Caco-2 (cell line): ENCODE measurements around the gene RPL18A. TPM values are rescaled to one million over a fixed set of nuclear protein-coding genes. Genes with fewer than 3 reads are reported as not detected.

Experiments used
- BruUV-seq: library from RNA; stranded (reverse); fragments of 400-500 nt; replicated peaks from 2 replicates; lab custom pipeline; 2021; lab: Mats Ljungman, UMichigan
- CTCF ChIA-PET: fragments of 300-600 bp; sonication (Branson Sonifier 250); formaldehyde crosslinking; loops from one replicate; lab custom pipeline; 2022; ENCODE audit warnings: antibody characterized with exemption; lab: Charles Lee
- POLR2A ChIA-PET: fragments of 300-600 bp; sonication (Branson Sonifier 250); formaldehyde crosslinking; loops from one replicate; lab custom pipeline; 2022; ENCODE audit warnings: antibody characterized with exemption; lab: Charles Lee
- DNase-seq, 2 experiments: peaks; one replicate each; pipeline versions ENCODE4 v3.0.0 to v3.0.0-alpha.2; 2020 to 2022
- H3K27me3 ChIP-seq: replicated peaks from 2 replicates; pipeline ENCODE4 v1.6.0; 2011; ENCODE audit warnings: low read length; ENCODE audit not compliant: control insufficient read depth, insufficient read depth
- H3K36me3 ChIP-seq: 2 replicates; pipeline ENCODE4 v1.5.1; 2011; ENCODE audit warnings: low read length; ENCODE audit not compliant: control insufficient read depth, insufficient read depth
- H3K4me1 ChIP-seq: fragments of 250-450 bp; sonication (Bioruptor Pico); 2 replicates; pipeline ENCODE4 v1.5.1; 2020; ENCODE audit warnings: mild to moderate bottlenecking
- H3K4me3 ChIP-seq: 2 replicates; pipeline ENCODE4 v1.5.1; 2011; ENCODE audit warnings: low read depth, mild to moderate bottlenecking, control low read depth, low read length
- H3K9me3 ChIP-seq: fragments of 250-450 bp; sonication (Bioruptor Pico); 2 replicates; pipeline ENCODE4 v1.5.1; 2020; ENCODE audit warnings: mild to moderate bottlenecking, moderate library complexity
- H3K27ac Mint-ChIP-seq: one replicate; pipeline ENCODE4 v1.8.0; 2022; ENCODE audit warnings: mixed read lengths; ENCODE audit not compliant: unreplicated experiment
- H3K27me3 Mint-ChIP-seq: one replicate; pipeline ENCODE4 v1.8.0; 2022; ENCODE audit warnings: mixed read lengths; ENCODE audit not compliant: insufficient read depth, unreplicated experiment
- H3K36me3 Mint-ChIP-seq: one replicate; pipeline ENCODE4 v1.8.0; 2022; ENCODE audit warnings: mild to moderate bottlenecking, mixed read lengths; ENCODE audit not compliant: insufficient read depth, unreplicated experiment
- H3K4me1 Mint-ChIP-seq: one replicate; pipeline ENCODE4 v1.8.0; 2022; ENCODE audit warnings: low read depth, mixed read lengths; ENCODE audit not compliant: unreplicated experiment
- H3K4me3 Mint-ChIP-seq: one replicate; pipeline ENCODE4 v1.8.0; 2022; ENCODE audit warnings: mild to moderate bottlenecking, moderate library complexity, mixed read lengths; ENCODE audit not compliant: unreplicated experiment
- H3K9me3 Mint-ChIP-seq: one replicate; pipeline ENCODE4 v1.8.0; 2022; ENCODE audit warnings: mixed read lengths; ENCODE audit not compliant: unreplicated experiment
- CTCF ChIP-seq, 2 experiments: fragments of 200-600 bp in 1 of 2; IDR thresholded peaks; 1 replicate in 1 of 2; 2 replicates in 1 of 2; pipeline versions ENCODE4 v1.5.1 to v1.8.0; 2011 to 2022; ENCODE audit warnings: antibody characterized with exemption in 1 of 2, control low read depth in 1 of 2, inconsistent platforms in 1 of 2, low read depth in 1 of 2, low read length in 1 of 2, mild to moderate bottlenecking in 1 of 2, moderate library complexity in 1 of 2; ENCODE audit not compliant: insufficient read depth in 1 of 2, severe bottlenecking in 1 of 2, unreplicated experiment in 1 of 2
- intact Hi-C: fragments of 100-400 bp; cut with micrococcal nuclease; formaldehyde crosslinking; loops from one replicate; pipeline ENCODE4 v1.10.0; 2022; ENCODE audit not compliant: unreplicated experiment
- total RNA-seq: library from RNA; stranded (reverse); gene quantifications from 2 replicates; pipeline ENCODE4 v1.2.3, GENCODE V29; 2022

Gene RPL18A
- total RNA-seq, 1 experiment from 2014 or later, result 1,599 TPM

- Mint-ChIP-seq H3K27me3 (peaks cover 2% of the 10 kb centered on the region), H3K4me3 (no peak overlapping the region), H3K27ac (no peak overlapping the region), H3K9me3 (no peaks in the 10 kb centered on the region), H3K36me3 (peaks cover 7% of the 10 kb centered on the region), H3K4me1 (no peaks in the 10 kb centered on the region)
- no peaks in the 10 kb centered on the region for H3K27me3 ChIP-seq
- no peaks in the 10 kb centered on the region for H3K36me3 ChIP-seq
- no peak for TF ChIP-seq CTCF (IDR thresholded peaks at IDR 0.05; ENCODE audit: insufficient read depth in 1 of 2, low read depth in 1 of 2, low read length in 1 of 2, severe bottlenecking in 1 of 2, unreplicated experiment in 1 of 2)
- DNase-seq, result no peak
- no peaks in the 10 kb centered on the region for H3K4me1 ChIP-seq
- no peaks in the 10 kb centered on the region for H3K9me3 ChIP-seq
- no peak overlapping the region for H3K4me3 ChIP-seq
- ChIA-PET POLR2A (no interaction called here), CTCF (no interaction called here)
- BruUV-seq, result no TSS peak
- intact Hi-C loops, result no loop called here
Observed at GRCh38 chr19:17812099-17812498, 47.6 kb upstream of the RPL18A start.

- no TSS peak for BruUV-seq
- Histone ChIP-seq H3K36me3 (no peaks in the 10 kb centered on the region), H3K4me1 (no peaks in the 10 kb centered on the region), H3K27me3 (no peaks in the 10 kb centered on the region), H3K4me3 (no peak overlapping the region), H3K9me3 (no peaks in the 10 kb centered on the region)
- H3K4me1 Mint-ChIP-seq, result no peaks in the 10 kb centered on the region
- DNase-seq, result no peak
- peaks cover 2% of the 10 kb centered on the region for H3K27me3 Mint-ChIP-seq
- no peak for TF ChIP-seq CTCF (IDR thresholded peaks at IDR 0.05; ENCODE audit: insufficient read depth in 1 of 2, low read depth in 1 of 2, low read length in 1 of 2, severe bottlenecking in 1 of 2, unreplicated experiment in 1 of 2)
- H3K27ac Mint-ChIP-seq, result no peak overlapping the region
- POLR2A ChIA-PET, result no interaction called here
- CTCF ChIA-PET, result no interaction called here
- peaks cover 7% of the 10 kb centered on the region for H3K36me3 Mint-ChIP-seq
- H3K4me3 Mint-ChIP-seq, result no peak overlapping the region
- intact Hi-C loops, result no loop called here
- H3K9me3 Mint-ChIP-seq, result no peaks in the 10 kb centered on the region
Observed at GRCh38 chr19:17817668-17818363, 41.9 kb upstream of the RPL18A start.

DNA sequence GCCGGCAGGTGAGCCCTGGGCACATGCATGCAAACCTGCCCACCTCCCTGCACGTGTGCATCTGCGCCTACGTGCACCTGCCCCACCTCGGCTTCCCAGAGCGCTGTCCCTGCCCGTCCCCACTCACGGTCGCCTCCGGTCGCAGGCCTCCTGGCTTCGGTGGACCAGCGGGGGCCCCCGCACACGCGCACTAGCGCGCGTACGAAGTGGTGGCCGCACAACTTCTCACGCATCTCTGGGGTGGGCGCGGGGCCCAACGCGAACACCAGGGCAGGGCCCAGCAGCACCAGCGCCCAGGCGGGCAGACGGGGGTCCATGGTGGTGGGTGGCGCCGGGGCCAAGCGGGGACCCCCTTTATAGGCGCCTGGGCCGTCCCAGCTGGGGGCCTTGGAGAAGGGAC is 38.5 kb upstream of the RPL18A start, which contains the start of gene INSL3:
Gene INSL3 (minus strand): TSS at position 330 of the 400 bp plus-strand sequence. CDS start 13 bp downstream, at position 317.
- no peaks in the 10 kb centered on the region for H3K36me3 ChIP-seq
- ChIA-PET POLR2A (no interaction called here), CTCF (no interaction called here)
- Mint-ChIP-seq H3K27ac (no peak within 1 kb of the TSS), H3K4me1 (no peaks in the 10 kb centered on the region), H3K36me3 (peaks cover 6% of the 10 kb centered on the region), H3K9me3 (no peaks in the 10 kb centered on the region), H3K4me3 (no peak within 1 kb of the TSS), H3K27me3 (no peaks in the 10 kb centered on the region)
- TF ChIP-seq CTCF (IDR thresholded peaks at IDR 0.05; ENCODE audit: insufficient read depth in 1 of 2, low read depth in 1 of 2, low read length in 1 of 2, severe bottlenecking in 1 of 2, unreplicated experiment in 1 of 2), result no peak
- H3K27me3 ChIP-seq, result no peaks in the 10 kb centered on the region; the same call in 1 of the 2 replicates
- intact Hi-C loops, result no loop called here
- no peaks in the 10 kb centered on the region for H3K4me1 ChIP-seq
- BruUV-seq, result no TSS peak
- no peak for DNase-seq
- H3K9me3 ChIP-seq, result no peaks in the 10 kb centered on the region
- H3K4me3 ChIP-seq, result no peak within 1 kb of the TSS
